ENCODE results near the gene ANK2. TPM values are rescaled to one million over a fixed set of nuclear protein-coding genes. Genes with fewer than 3 reads are reported as not detected.

ANK2 gene
- total and polyA plus RNA-seq, 2 experiments from 2014 or later, result 7.7 to 40.4 TPM

GRCh38 chr4:113404167-113404571 lies 354.7 kb downstream of the ANK2 start:
- Mint-ChIP-seq H3K27ac (no peak overlapping the region), H3K9me3 (no peaks in the 10 kb centered on the region; the same call in 2 of the 3 replicates), H3K36me3 (ENCODE audit: low read depth) (no peaks in the 10 kb centered on the region; the same call in 2 of the 3 replicates), H3K27me3 (ENCODE audit: insufficient read depth, low read depth, poor library complexity) (no peaks in the 10 kb centered on the region), H3K4me3 (no peak overlapping the region), H3K4me1 (peaks cover 12% of the 10 kb centered on the region)
- TF ChIP-seq EZH2 (IDR thresholded peaks at IDR 0.05; ENCODE audit: low read depth, unreplicated experiment) (no peak), ETS1 (IDR thresholded peaks at IDR 0.05) (no peak), POLR2AphosphoS5 (IDR thresholded peaks at IDR 0.05; ENCODE audit: low read depth) (no peak), CTCF (conservative IDR thresholded peaks at IDR 0.05; ENCODE audit: low read depth in 2 of 2) (no peak), ZNF462 (CRISPR knock-in tag; IDR thresholded peaks at IDR 0.05) (no peak), EZH2phosphoT487 (IDR thresholded peaks at IDR 0.05; ENCODE audit: unreplicated experiment) (no peak), REST (IDR thresholded peaks at IDR 0.05; ENCODE audit: unreplicated experiment) (no peak), CREB1 (CRISPR knock-in tag; IDR thresholded peaks at IDR 0.05; ENCODE audit: low read depth) (no peak)
- H3K4me3 ChIP-seq, result no peak overlapping the region
- no peak overlapping the region for H3K4me2 ChIP-seq
- H3K79me2 ChIP-seq (replicated peaks; ENCODE audit: insufficient read depth), result no peaks in the 10 kb centered on the region
- H3K27me3 ChIP-seq (ENCODE audit: insufficient read depth), result no peaks in the 10 kb centered on the region
- no peaks in the 10 kb centered on the region for H3F3A ChIP-seq (replicated peaks; ENCODE audit: low read depth)
- no peak for ATAC-seq
- H3K36me3 ChIP-seq (ENCODE audit: insufficient read depth), result no peaks in the 10 kb centered on the region
- H3K27ac ChIP-seq (ENCODE audit: low read depth), result no peak overlapping the region
- peaks cover 13% of the 10 kb centered on the region for H3K9me2 ChIP-seq (ENCODE audit: insufficient read depth)
- H2AFZ ChIP-seq, result no peak overlapping the region
- no peaks in the 10 kb centered on the region for H4K20me1 ChIP-seq (replicated peaks; ENCODE audit: insufficient read depth)
- H3K4me1 ChIP-seq (ENCODE audit: insufficient read depth), result no peaks in the 10 kb centered on the region
- no peak for DNase-seq (ENCODE audit: low spot score)
